22Rv1 (cell line): ENCODE data around the gene ENHO.

Source experiments
- H3K27ac ChIP-seq: fragments of 450-650 bp; 2 replicates; pipeline ENCODE4 v1.5.1; 2017
- CTCF ChIP-seq: fragments of 450-650 bp; IDR thresholded peaks from 2 replicates; pipeline ENCODE4 v1.5.1; 2017; ENCODE audit warnings: mild to moderate bottlenecking
- ZFX ChIP-seq: fragments of 450-650 bp; IDR thresholded peaks from 2 replicates; pipeline ENCODE4 v1.6.1; 2017; ENCODE audit warnings: antibody characterized with exemption, borderline replicate concordance

Gene ENHO

GRCh38 chr9:34550681-34551270 lies 28.0 kb upstream of the ENHO start:
- TF ChIP-seq ZFX (no peak), CTCF (no peak)
- no peak overlapping the region for H3K27ac ChIP-seq

- no peak for TF ChIP-seq CTCF
- no peak for TF ChIP-seq ZFX
Observed at GRCh38 chr9:34550016-34550680, 27.4 kb upstream of the ENHO start.

GRCh38 chr9:34549407-34549732 lies 26.6 kb upstream of the ENHO start:
- TF ChIP-seq CTCF (no peak), ZFX (no peak)
- no peak overlapping the region for H3K27ac ChIP-seq

More at GRCh38 chr9:34550016-34550680, 27.4 kb upstream of the ENHO start:
- no peak overlapping the region for H3K27ac ChIP-seq

- no peak overlapping the region for H3K27ac ChIP-seq
- no peak for TF ChIP-seq ZFX
- TF ChIP-seq CTCF = peak; percentile 99
Observed at GRCh38 chr9:34547960-34548611, 25.3 kb upstream of the ENHO start.

GRCh38 chr9:34546834-34547827 lies 24.3 kb upstream of the ENHO start:
- H3K27ac ChIP-seq = no peak overlapping the region

More at GRCh38 chr9:34546834-34547827, 24.3 kb upstream of the ENHO start:
- TF ChIP-seq ZFX (no peak), CTCF (peak; percentile 89)
